Tibial nerve (tissue), 3 donors: ENCODE measurements around the gene GPR158.

Experiments used
- POLR2A ChIP-seq, 2 donors: fragments of 450-650 bp; IDR thresholded peaks; one replicate each; pipeline ENCODE4 v1.6.1; 2017; ENCODE audit warnings: antibody characterized with exemption in 2 of 2, mild to moderate bottlenecking in 2 of 2, moderate library complexity in 2 of 2
- TF ChIP-seq, protein P1 (sequence below), 5 experiments: fragments of 200-600 bp in 3 of 5; fragments of 450-650 bp in 2 of 5; sonication (generic) in 3 of 5; IDR thresholded peaks; one replicate each; pipeline ENCODE4 v1.5.1; 2016 to 2019; ENCODE audit warnings: antibody characterized with exemption in 5 of 5, mild to moderate bottlenecking in 3 of 5, moderate library complexity in 2 of 5

DNA sequence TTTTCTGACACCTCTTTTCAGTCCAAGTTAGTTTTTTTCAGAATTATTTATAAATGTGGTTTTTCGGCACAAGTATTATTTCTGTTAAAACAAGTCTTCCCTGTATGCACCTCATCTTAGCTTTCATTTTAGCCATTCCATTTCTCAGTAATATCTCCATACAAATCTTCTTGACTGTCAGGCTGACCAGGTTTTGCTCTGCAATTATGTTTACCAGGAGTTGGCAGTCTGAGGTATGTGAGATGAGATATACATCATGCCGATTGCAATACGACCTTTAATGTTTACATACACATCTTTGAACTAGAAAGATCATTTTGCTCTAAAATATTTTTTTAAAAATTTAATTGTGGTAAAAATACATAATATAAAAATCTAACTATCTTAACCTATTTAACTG, 209.8 kb downstream of the GPR158 start:
- no peak for TF ChIP-seq POLR2A (IDR thresholded peaks at IDR 0.05)
- TF ChIP-seq, protein P1, sequence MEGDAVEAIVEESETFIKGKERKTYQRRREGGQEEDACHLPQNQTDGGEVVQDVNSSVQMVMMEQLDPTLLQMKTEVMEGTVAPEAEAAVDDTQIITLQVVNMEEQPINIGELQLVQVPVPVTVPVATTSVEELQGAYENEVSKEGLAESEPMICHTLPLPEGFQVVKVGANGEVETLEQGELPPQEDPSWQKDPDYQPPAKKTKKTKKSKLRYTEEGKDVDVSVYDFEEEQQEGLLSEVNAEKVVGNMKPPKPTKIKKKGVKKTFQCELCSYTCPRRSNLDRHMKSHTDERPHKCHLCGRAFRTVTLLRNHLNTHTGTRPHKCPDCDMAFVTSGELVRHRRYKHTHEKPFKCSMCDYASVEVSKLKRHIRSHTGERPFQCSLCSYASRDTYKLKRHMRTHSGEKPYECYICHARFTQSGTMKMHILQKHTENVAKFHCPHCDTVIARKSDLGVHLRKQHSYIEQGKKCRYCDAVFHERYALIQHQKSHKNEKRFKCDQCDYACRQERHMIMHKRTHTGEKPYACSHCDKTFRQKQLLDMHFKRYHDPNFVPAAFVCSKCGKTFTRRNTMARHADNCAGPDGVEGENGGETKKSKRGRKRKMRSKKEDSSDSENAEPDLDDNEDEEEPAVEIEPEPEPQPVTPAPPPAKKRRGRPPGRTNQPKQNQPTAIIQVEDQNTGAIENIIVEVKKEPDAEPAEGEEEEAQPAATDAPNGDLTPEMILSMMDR (IDR thresholded peaks at IDR 0.05), result no peak
